GM12878 (cell line): Measurements from ENCODE around the gene RPL36. TPM values are rescaled to one million over a fixed set of nuclear protein-coding genes. Genes with fewer than 3 reads are reported as not detected.

ENCODE experiments used
- ATAC-seq: fragments of 200-7000 bp; cut with Tn5 transposase; 3 replicates; pipeline ENCODE4 v1.9.1; 2020; ENCODE audit warnings: mild to moderate bottlenecking, moderate library complexity
- BruUV-seq: library from RNA; stranded (reverse); fragments of 400-500 nt; replicated peaks from 2 replicates; lab custom pipeline; 2021; lab: Mats Ljungman, UMichigan
- CTCF ChIA-PET: fragments of 300-600 bp; sonication (Branson Sonifier 250); formaldehyde crosslinking; extraction: SDS; loops from one replicate; lab custom pipeline; 2021; ENCODE audit warnings: inconsistent platforms; lab: Yijun Ruan, JAX
- POLR2A ChIA-PET: fragments of 350-600 bp; formaldehyde crosslinking; extraction: SDS; loops from one replicate; lab custom pipeline; 2021; ENCODE audit warnings: inconsistent platforms; lab: Charles Lee
- RAD21 ChIA-PET: fragments of 300-600 bp; sonication (Branson Sonifier 250); formaldehyde crosslinking; loops from one replicate; lab custom pipeline; 2023; ENCODE audit warnings: antibody characterized with exemption; ENCODE audit not compliant: unreplicated experiment; lab: Charles Lee
- SMC1A ChIA-PET: fragments of 300-600 bp; sonication (Branson Sonifier 250); formaldehyde crosslinking; loops from one replicate; lab custom pipeline; 2023; ENCODE audit not compliant: unreplicated experiment, uncharacterized antibody; lab: Charles Lee
- DNase-seq: peaks from one replicate; pipeline ENCODE4 v3.0.0-alpha.2; 2011; ENCODE audit warnings: low read depth, low spot score
- FAIRE-seq: peaks from 3 replicates; lab custom pipeline; 2011; peaks lifted over from hg19 to GRCh38; lab: Jason Lieb, UNC
- H2AFZ ChIP-seq: 2 replicates; pipeline ENCODE4 v1.6.0; 2011; ENCODE audit warnings: low read depth, low read length, control low read depth; ENCODE audit not compliant: control insufficient read depth
- H3K27ac ChIP-seq: 2 replicates; pipeline ENCODE4 v1.5.1; 2011; ENCODE audit warnings: control low read depth; ENCODE audit not compliant: control insufficient read depth, insufficient read depth
- H3K27me3 ChIP-seq, 2 experiments: replicated peaks in 1 of 2; 2 replicates each; pipeline versions ENCODE4 v1.6.0 to v1.6.1; 2011; ENCODE audit warnings: low read length in 1 of 2; ENCODE audit not compliant: control insufficient read depth in 2 of 2, insufficient read depth in 2 of 2
- H3K36me3 ChIP-seq, 2 experiments: 2 replicates each; pipeline ENCODE4 v1.5.1; 2011; ENCODE audit warnings: low read length in 1 of 2; ENCODE audit not compliant: control insufficient read depth in 2 of 2, insufficient read depth in 2 of 2
- H3K4me1 ChIP-seq: 2 replicates; pipeline ENCODE4 v1.6.1; 2011; ENCODE audit warnings: mild to moderate bottlenecking, low read length, moderate library complexity, mixed read lengths; ENCODE audit not compliant: control insufficient read depth, insufficient read depth
- H3K4me2 ChIP-seq: 2 replicates; pipeline ENCODE4 v1.6.0; 2011; ENCODE audit warnings: control low read depth; ENCODE audit not compliant: control insufficient read depth, insufficient read depth
- H3K4me3 ChIP-seq: fragments of 200-600 bp; sonication (generic); 2 replicates; pipeline ENCODE4 v1.5.1; 2016
- H3K79me2 ChIP-seq: 2 replicates; pipeline ENCODE4 v1.6.0; 2011; ENCODE audit warnings: low read length; ENCODE audit not compliant: control insufficient read depth, insufficient read depth
- H3K9ac ChIP-seq: 2 replicates; pipeline ENCODE4 v1.8.0; 2011; ENCODE audit warnings: low read length, control low read depth, mixed read lengths; ENCODE audit not compliant: control insufficient read depth, insufficient read depth
- H3K9me3 ChIP-seq: replicated peaks from 3 replicates; pipeline ENCODE4 v1.5.1; 2011; ENCODE audit warnings: mild to moderate bottlenecking, low read length; ENCODE audit not compliant: control insufficient read depth, insufficient read depth
- H4K20me1 ChIP-seq: 2 replicates; pipeline ENCODE4 v1.6.0; 2011; ENCODE audit not compliant: control insufficient read depth, insufficient read depth
- HDGF ChIP-seq: fragments of 450-650 bp; IDR thresholded peaks from 2 replicates; pipeline ENCODE4 v1.6.1; 2016; ENCODE audit warnings: antibody characterized with exemption
- NR2C1 ChIP-seq: fragments of 450-650 bp; IDR thresholded peaks from 2 replicates; pipeline ENCODE4 v1.6.1; 2017; ENCODE audit warnings: antibody characterized with exemption, mild to moderate bottlenecking, moderate library complexity
- SRF ChIP-seq, 2 experiments: IDR thresholded peaks; 2 replicates each; pipeline ENCODE4 v1.6.1; 2011; ENCODE audit warnings: low read depth in 2 of 2, low read length in 2 of 2, mild to moderate bottlenecking in 1 of 2, moderate library complexity in 1 of 2
- TCF12 ChIP-seq: IDR thresholded peaks from 2 replicates; pipeline ENCODE4 v1.6.1; 2011; ENCODE audit warnings: low read depth, mild to moderate bottlenecking, low read length
- ZNF24 ChIP-seq: fragments of 450-650 bp; IDR thresholded peaks from 2 replicates; pipeline ENCODE4 v1.6.1; 2017; ENCODE audit warnings: antibody characterized with exemption, mild to moderate bottlenecking
- WGBS: methylation state at CpG from one replicate; pipeline ENCODE4 v1.1.6; 2016; ENCODE audit warnings: low lambda C conversion rate; ENCODE audit not compliant: insufficient replicate concordance, insufficient coverage; ENCODE audit errors: missing lambda C conversion rate; 5-methylcytosine and 5-hydroxymethylcytosine counted together
- in situ Hi-C: fragments of 300-500 bp; cut with MboI; formaldehyde crosslinking; loops from 9 replicates; pipeline ENCODE4 v1.14.3; 2018; ENCODE audit warnings: mixed read lengths
- intact Hi-C: fragments of 100-400 bp; cut with micrococcal nuclease; formaldehyde crosslinking; loops from one replicate; pipeline ENCODE4 v1.14.2; 2022; ENCODE audit not compliant: unreplicated experiment
- polyA plus RNA-seq, 11 experiments: library from polyadenylated mRNA; depleted of rRNA in 4 of 11; unstranded in 6 of 11; stranded (reverse) in 5 of 11; fragments of >200 nt; fragmentation: Nextera tagmentation in 4 of 11; fragmentation: Illumina TruSeq in 1 of 11; extraction: Ambion mirVana in 4 of 11; extraction: Trizol in 1 of 11; gene quantifications; 1 replicate in 1 of 11; 2 replicates in 10 of 11; pipeline versions ENCODE4 v1.2.1 to v1.2.3, GENCODE V29; 2011 to 2016; ENCODE audit warnings: inconsistent platforms in 2 of 11, missing spikeins in 2 of 11, low read depth in 1 of 11
- total RNA-seq, 4 experiments: library from RNA; depleted of rRNA in 3 of 4; stranded (reverse); fragments of >200 nt in 3 of 4; fragmentation: Illumina TruSeq in 1 of 4; extraction: Trizol in 1 of 4; gene quantifications; 2 replicates each; pipeline versions ENCODE4 v1.2.1 to v1.2.3, GENCODE V29; 2013 to 2021

RPL36 gene
- total and polyA plus RNA-seq, 10 of the 15 experiments (the other 5 are each of a cell fraction or from before 2014, with no cell fraction given): 374 to 4,942 (median 2,053) TPM

- H3K4me2 ChIP-seq: peak overlapping the region; percentile 63
- H3K27ac ChIP-seq: peak overlapping the region; percentile 50; the same call in 1 of the 2 replicates
- H3K27me3 ChIP-seq: no peaks in the 10 kb centered on the region
- 0 out of 2 replicates have a peak, but pooled peaks have one; percentile 29 for TF ChIP-seq HDGF
- no peak for TF ChIP-seq NR2C1
- 0 out of 4 replicates have a peak, but pooled peaks of 1 of the 2 experiments have one; percentile 12 for TF ChIP-seq SRF (IDR thresholded peaks at IDR 0.05; ENCODE audit: low read depth in 2 of 2, low read length in 2 of 2)
- no peak for TF ChIP-seq ZNF24
- 0 out of 2 replicates have a peak, but pooled peaks have one; percentile 15 for TF ChIP-seq TCF12
- in situ Hi-C loops: loop anchor here (10.0 kb wide), 1 partner anchor 1441 kb away; the partner anchor contains the start of gene YJU2
- ChIA-PET RAD21 (interaction anchor here (1.0 to 2.1 kb wide), 4 partner anchors 26 to 139 kb away, joined by 3 to 12 read pairs (median 4); partner anchors contain the start of genes CATSPERD, LONP1, SAFB and SAFB2), CTCF (interaction anchor here (0.6 to 2.9 kb wide), 10 partner anchors 9 to 710 kb away, joined by 3 to 21 read pairs (median 5); partner anchors contain the start of genes CATSPERD, LONP1, SAFB and SAFB2), POLR2A (interaction anchor here (1.0 to 2.1 kb wide), 5 partner anchors 32 to 66 kb away, joined by 3 to 11 read pairs (median 5); partner anchors contain the start of genes CATSPERD, LONP1, SAFB and SAFB2), SMC1A (interaction anchor here (1.0 to 1.2 kb wide), 3 partner anchors 10 to 62 kb away, joined by 3 to 5 read pairs (median 4); partner anchors contain the start of gene CATSPERD)
- WGBS: 14% methylated on average over 16 of the region's 16 CpGs
- DNase-seq (no peak), FAIRE-seq (no peak), ATAC-seq (no peak)
- H3K36me3 ChIP-seq: no peaks in the 10 kb centered on the region
- no TSS peak for BruUV-seq
- H3K4me1 ChIP-seq: peaks cover 1% of the 10 kb centered on the region; the same call in 1 of the 2 replicates
- peak overlapping the region; percentile 94 for H2AFZ ChIP-seq
- peak overlapping the region; percentile 45 for H3K9ac ChIP-seq
- peaks cover 15% of the 10 kb centered on the region for H3K79me2 ChIP-seq
- peak overlapping the region; percentile 54 for H3K4me3 ChIP-seq
- intact Hi-C loops: loop anchor here (5.0 kb wide), 1 partner anchor 64 kb away; the partner anchor contains the start of genes SAFB and SAFB2
- no peaks in the 10 kb centered on the region; the same call in 2 of the 3 replicates for H3K9me3 ChIP-seq
- no peaks in the 10 kb centered on the region; the same call in 1 of the 2 replicates for H4K20me1 ChIP-seq
These were observed 3.8 kb upstream of the RPL36 start for GRCh38 chr19:5686326-5686646.
